HCT116 (cell line): ENCODE data around the gene B4GALT7.

Source experiments
- CEBPB ChIP-seq: IDR thresholded peaks from 2 replicates; pipeline ENCODE4 v1.6.1; 2012; ENCODE audit warnings: low read depth
- EZH2 ChIP-seq: fragments of 200-600 bp; sonication (generic); IDR thresholded peaks from 2 replicates; pipeline ENCODE4 v1.6.1; 2017; ENCODE audit warnings: antibody characterized with exemption, mixed run types
- EZH2phosphoT487 ChIP-seq: fragments of 200-600 bp; IDR thresholded peaks from 2 replicates; pipeline ENCODE4 v1.6.1; 2018; ENCODE audit warnings: antibody characterized with exemption, borderline replicate concordance
- FOSL1 ChIP-seq: IDR thresholded peaks from 2 replicates; pipeline ENCODE4 v1.6.1; 2012; ENCODE audit warnings: low read depth
- POLR2A ChIP-seq: IDR thresholded peaks from 2 replicates; pipeline ENCODE4 v1.7.0; 2011; ENCODE audit warnings: borderline replicate concordance; ENCODE audit not compliant: insufficient read depth, insufficient read length; ENCODE audit errors: extremely low read depth
- RAD21 ChIP-seq: IDR thresholded peaks from 2 replicates; pipeline ENCODE4 v1.6.1; 2012; ENCODE audit warnings: low read depth, mild to moderate bottlenecking
- SRF ChIP-seq: IDR thresholded peaks from 2 replicates; pipeline ENCODE4 v1.6.1; 2012; ENCODE audit warnings: low read depth
- YY1 ChIP-seq: IDR thresholded peaks from 2 replicates; pipeline ENCODE4 v1.6.1; 2011; ENCODE audit warnings: low read length, low read depth, moderate library complexity, mild to moderate bottlenecking; ENCODE audit not compliant: insufficient replicate concordance; ENCODE audit errors: extremely low read depth
- ZNF274 ChIP-seq: fragments of 200-500 bp; sonication (Bioruptor generic); IDR thresholded peaks from 2 replicates; pipeline ENCODE4 v1.6.1; 2014; ENCODE audit warnings: mild to moderate bottlenecking, low read depth, low read length, inconsistent platforms
- TF ChIP-seq, protein P1 (sequence below): IDR thresholded peaks from 2 replicates; pipeline ENCODE4 v1.6.1; 2012; ENCODE audit warnings: low read depth
- TF ChIP-seq, protein P2 (sequence below), 3 experiments: fragments of 200-600 bp in 1 of 3; sonication (generic) in 1 of 3; IDR thresholded peaks in 2 of 3; conservative IDR thresholded peaks in 1 of 3; 2 replicates each; pipeline ENCODE4 v1.5.1; 2012 to 2017; ENCODE audit warnings: low read depth in 2 of 3, low read length in 2 of 3, antibody characterized with exemption in 1 of 3, borderline replicate concordance in 1 of 3, control low read depth in 1 of 3, mild to moderate bottlenecking in 1 of 3, mixed read lengths in 1 of 3, mixed run types in 1 of 3, moderate library complexity in 1 of 3; ENCODE audit not compliant: insufficient read depth in 1 of 3

DNA sequence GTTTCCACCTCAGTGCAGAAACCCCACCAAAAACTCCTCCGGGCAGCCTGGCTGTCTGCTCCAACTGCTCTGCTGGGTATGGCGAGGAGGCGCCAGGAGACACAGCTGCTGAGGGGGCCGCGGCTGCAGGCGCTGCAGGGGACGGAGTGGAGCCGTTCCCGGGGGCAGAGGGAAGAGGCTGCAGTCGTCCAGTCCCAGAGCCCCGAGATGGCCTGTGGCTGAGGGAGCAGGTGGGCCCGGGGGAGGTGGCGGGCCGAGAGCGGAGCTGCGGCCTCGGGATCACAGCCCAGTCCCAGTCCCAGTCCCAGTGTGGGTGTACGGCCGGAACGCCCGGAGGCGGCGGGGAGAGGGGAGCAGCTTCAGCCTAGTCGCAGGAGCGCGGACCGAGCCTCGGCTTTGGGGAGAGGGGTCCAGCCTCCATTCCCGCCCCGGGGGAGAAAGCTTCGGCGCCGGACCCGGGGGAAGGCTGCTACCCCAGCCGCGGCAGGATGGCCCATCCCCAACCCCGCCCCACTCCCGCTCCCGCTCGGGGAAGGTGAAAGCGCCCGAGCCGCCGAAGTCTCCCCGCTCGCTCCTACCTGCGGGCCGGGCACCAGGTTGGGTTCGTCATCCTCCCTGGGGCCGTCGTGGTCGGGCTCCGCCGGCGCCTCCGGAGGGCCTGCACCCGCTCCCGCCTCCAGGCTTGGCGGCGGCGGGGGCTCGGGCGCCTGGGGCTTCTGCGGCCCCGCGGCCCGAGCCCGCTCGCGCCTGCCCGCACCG lies 46.1 kb upstream of the B4GALT7 start:
- TF ChIP-seq, protein P1, sequence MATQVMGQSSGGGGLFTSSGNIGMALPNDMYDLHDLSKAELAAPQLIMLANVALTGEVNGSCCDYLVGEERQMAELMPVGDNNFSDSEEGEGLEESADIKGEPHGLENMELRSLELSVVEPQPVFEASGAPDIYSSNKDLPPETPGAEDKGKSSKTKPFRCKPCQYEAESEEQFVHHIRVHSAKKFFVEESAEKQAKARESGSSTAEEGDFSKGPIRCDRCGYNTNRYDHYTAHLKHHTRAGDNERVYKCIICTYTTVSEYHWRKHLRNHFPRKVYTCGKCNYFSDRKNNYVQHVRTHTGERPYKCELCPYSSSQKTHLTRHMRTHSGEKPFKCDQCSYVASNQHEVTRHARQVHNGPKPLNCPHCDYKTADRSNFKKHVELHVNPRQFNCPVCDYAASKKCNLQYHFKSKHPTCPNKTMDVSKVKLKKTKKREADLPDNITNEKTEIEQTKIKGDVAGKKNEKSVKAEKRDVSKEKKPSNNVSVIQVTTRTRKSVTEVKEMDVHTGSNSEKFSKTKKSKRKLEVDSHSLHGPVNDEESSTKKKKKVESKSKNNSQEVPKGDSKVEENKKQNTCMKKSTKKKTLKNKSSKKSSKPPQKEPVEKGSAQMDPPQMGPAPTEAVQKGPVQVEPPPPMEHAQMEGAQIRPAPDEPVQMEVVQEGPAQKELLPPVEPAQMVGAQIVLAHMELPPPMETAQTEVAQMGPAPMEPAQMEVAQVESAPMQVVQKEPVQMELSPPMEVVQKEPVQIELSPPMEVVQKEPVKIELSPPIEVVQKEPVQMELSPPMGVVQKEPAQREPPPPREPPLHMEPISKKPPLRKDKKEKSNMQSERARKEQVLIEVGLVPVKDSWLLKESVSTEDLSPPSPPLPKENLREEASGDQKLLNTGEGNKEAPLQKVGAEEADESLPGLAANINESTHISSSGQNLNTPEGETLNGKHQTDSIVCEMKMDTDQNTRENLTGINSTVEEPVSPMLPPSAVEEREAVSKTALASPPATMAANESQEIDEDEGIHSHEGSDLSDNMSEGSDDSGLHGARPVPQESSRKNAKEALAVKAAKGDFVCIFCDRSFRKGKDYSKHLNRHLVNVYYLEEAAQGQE: no peak
- no peak for TF ChIP-seq CEBPB
- TF ChIP-seq POLR2A: no peak
- TF ChIP-seq, protein P2, sequence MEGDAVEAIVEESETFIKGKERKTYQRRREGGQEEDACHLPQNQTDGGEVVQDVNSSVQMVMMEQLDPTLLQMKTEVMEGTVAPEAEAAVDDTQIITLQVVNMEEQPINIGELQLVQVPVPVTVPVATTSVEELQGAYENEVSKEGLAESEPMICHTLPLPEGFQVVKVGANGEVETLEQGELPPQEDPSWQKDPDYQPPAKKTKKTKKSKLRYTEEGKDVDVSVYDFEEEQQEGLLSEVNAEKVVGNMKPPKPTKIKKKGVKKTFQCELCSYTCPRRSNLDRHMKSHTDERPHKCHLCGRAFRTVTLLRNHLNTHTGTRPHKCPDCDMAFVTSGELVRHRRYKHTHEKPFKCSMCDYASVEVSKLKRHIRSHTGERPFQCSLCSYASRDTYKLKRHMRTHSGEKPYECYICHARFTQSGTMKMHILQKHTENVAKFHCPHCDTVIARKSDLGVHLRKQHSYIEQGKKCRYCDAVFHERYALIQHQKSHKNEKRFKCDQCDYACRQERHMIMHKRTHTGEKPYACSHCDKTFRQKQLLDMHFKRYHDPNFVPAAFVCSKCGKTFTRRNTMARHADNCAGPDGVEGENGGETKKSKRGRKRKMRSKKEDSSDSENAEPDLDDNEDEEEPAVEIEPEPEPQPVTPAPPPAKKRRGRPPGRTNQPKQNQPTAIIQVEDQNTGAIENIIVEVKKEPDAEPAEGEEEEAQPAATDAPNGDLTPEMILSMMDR (IDR thresholded peaks at IDR 0.05 in 2 of 3, conservative IDR thresholded peaks at IDR 0.05 in 1 of 3; ENCODE audit: borderline replicate concordance in 1 of 3, insufficient read depth in 1 of 3, low read depth in 2 of 3, low read length in 2 of 3): no peak
- TF ChIP-seq FOSL1: no peak
- no peak for TF ChIP-seq EZH2
- no peak for TF ChIP-seq SRF
- no peak for TF ChIP-seq RAD21
- TF ChIP-seq ZNF274: no peak
- TF ChIP-seq EZH2phosphoT487: no peak
- no peak for TF ChIP-seq YY1
